Neural cell (in vitro differentiated cells): ENCODE data around the gene MYOG.

Experiments
- CTCF ChIP-seq: fragments of 450-650 bp; IDR thresholded peaks from 2 replicates; pipeline ENCODE4 v1.5.1; 2014; ENCODE audit warnings: antibody characterized with exemption, mild to moderate bottlenecking, moderate library complexity; ENCODE audit not compliant: poor library complexity, severe bottlenecking
- EP300 ChIP-seq: fragments of 450-650 bp; conservative IDR thresholded peaks from 2 replicates; pipeline ENCODE4 v1.6.1; 2014; ENCODE audit warnings: antibody characterized with exemption, mild to moderate bottlenecking, moderate library complexity; ENCODE audit not compliant: poor library complexity, severe bottlenecking
- MXI1 ChIP-seq: fragments of 450-650 bp; conservative IDR thresholded peaks from 2 replicates; pipeline ENCODE4 v1.6.1; 2014; ENCODE audit warnings: antibody characterized with exemption, mild to moderate bottlenecking; ENCODE audit not compliant: poor library complexity, severe bottlenecking
- POLR2AphosphoS5 ChIP-seq: IDR thresholded peaks from 2 replicates; pipeline ENCODE4 v1.6.1; 2012
- RAD21 ChIP-seq: fragments of 450-650 bp; conservative IDR thresholded peaks from 2 replicates; pipeline ENCODE4 v1.6.1; 2014; ENCODE audit warnings: antibody characterized with exemption, mild to moderate bottlenecking, moderate library complexity
- REST ChIP-seq: IDR thresholded peaks from 2 replicates; pipeline ENCODE4 v1.6.1; 2012; ENCODE audit warnings: borderline replicate concordance
- SMC3 ChIP-seq: fragments of 450-650 bp; conservative IDR thresholded peaks from 2 replicates; pipeline ENCODE4 v1.6.1; 2014; ENCODE audit warnings: antibody characterized with exemption, mild to moderate bottlenecking, moderate library complexity; ENCODE audit not compliant: poor library complexity
- TAF1 ChIP-seq: IDR thresholded peaks from 2 replicates; pipeline ENCODE4 v1.6.1; 2012; ENCODE audit warnings: low read depth

- TF ChIP-seq POLR2AphosphoS5 (no peak), CTCF (no peak), EP300 (no peak), REST (no peak), RAD21 (no peak), MXI1 (no peak), TAF1 (no peak), SMC3 (no peak)
Measured at GRCh38 chr1:203128716-203129500, 43.1 kb upstream of the MYOG start.
